HG03064 (cell line): ENCODE results near the gene TMA7B.
"Not testable (repeated sequence)": the region's sequence is repeated elsewhere in the genome, so short reads cannot be mapped to it uniquely, and the experiment has no call there.

ENCODE experiments used
- ATAC-seq: cut with Tn5 transposase; IDR thresholded peaks from one replicate; pipeline ENCODE4 v1.9.1; 2021; ENCODE audit warnings: low read depth; ENCODE audit not compliant: unreplicated experiment

Gene TMA7B

DNA sequence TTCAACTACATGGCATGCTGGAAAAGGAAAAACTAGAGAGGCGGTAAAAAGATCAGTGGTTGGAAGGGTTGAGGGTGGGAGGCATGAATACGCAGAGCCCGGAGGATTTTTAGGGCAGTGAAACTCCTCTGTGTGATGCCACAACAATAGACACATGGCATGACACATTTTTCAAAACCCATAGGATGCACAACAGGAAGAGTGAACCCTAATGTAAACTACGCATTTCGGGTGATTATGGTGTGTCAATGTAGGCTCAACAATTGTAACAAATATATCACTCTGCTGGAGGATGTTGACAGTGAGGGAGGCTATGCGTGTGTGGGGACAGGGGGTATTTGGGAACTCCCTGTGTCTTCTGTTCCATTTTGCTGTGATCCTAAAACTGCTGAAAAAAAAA lies 18.9 kb downstream of the TMA7B start:
- ATAC-seq, result no peak

DNA sequence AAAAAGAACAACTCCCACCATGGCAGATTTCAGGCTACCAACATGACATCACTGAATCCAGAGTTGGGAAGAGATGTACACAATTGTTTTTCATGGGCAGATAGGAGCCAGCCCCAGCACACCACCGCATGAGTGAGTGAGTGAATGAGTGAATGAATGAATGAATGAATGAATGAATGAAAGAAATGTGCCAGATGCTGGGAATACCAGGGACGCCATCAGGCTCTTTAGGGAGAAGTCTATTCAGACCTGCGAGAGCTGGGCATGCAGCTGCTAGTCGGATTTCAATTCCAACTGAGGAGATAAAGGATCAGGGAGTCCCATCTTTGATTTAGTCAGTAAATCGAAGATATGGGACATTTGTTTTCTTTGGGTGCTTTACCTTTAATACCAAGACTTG lies 19.3 kb downstream of the TMA7B start:
- no peak for ATAC-seq

- no peak for ATAC-seq
Observed at GRCh38 chr22:39980596-39980995, 20.4 kb downstream of the TMA7B start.

DNA sequence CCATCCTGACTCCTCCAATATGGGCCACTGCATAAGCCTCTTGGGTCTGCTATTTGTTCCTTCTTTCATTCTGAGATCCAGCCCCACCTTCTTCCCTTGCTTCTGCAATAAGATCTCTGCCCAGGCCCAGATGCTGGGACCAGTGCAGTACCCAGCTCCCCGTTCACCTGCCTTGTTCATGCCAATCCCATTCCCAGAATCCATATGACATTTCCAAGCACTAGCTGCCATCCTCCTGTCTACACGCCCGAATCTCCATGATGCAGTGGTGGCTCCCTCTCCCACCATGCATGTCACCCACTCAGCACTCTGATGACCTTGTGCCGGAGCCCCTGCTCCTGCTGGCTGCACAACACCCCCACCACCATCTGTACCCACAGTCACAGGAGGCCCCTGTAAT lies 23.1 kb downstream of the TMA7B start:
- ATAC-seq, result no peak

GRCh38 chr22:39984006-39984405 lies 23.8 kb downstream of the TMA7B start:
- ATAC-seq, result no peak

DNA sequence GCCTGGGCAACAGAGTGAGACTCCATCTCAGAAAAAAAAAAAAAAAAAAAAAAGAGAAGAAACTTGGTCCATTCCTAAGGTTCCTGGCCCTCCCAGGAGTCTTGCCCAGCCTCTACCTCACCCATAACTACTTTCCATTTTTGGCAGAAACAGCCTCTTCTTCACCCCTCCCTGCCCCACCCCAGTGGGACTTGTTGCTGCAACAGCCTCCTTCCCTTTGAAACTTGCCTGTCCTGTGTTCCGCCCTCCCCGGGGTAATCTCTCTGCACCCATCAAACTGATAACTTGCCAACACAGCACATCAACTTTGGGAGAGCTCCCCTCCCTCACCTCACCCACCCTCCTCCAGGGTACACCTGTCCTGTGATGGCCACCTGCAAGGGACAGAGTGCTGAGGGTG lies 24.5 kb downstream of the TMA7B start:
- no peak for ATAC-seq

- no peak for ATAC-seq
Observed at GRCh38 chr22:39985383-39986035, 25.3 kb downstream of the TMA7B start.

DNA sequence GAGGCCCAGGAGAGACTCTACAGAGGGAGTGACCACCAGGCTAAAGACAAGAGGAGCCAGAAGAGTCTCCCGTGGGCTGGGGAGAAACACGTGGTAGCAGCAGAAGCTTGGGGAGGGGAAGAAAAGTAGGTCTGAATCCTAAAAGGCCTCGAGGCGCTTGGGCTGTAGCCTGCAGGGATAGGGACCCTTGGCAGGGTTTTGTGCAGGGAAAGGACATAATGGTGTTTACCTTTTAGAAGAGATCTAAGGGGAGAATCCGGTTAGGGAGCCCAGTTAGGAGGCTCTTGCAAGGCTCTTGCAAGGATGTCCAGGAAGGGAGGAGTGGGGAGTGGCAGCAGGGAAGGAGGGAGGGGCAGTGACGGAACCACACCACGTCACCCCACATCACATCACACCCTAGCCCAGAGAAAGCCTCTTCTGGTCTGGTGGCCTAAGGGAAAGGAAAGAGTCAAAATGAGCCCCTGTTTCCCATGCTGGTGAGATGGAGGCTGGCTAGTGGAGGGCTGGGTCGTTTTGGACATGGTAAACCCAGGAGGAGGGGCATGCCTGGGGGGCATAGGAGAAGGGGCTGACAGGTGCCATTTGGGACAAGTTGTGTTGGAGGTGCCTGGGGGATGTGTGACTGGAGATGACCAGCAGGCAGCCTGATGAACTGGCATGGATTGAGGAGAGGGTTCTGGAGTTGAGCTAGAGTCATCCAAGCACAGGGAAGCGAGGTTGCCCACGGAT lies 28.4 kb downstream of the TMA7B start:
- ATAC-seq, result no peak

GRCh38 chr22:39989633-39990032 lies 29.4 kb downstream of the TMA7B start:
- no peak for ATAC-seq

DNA sequence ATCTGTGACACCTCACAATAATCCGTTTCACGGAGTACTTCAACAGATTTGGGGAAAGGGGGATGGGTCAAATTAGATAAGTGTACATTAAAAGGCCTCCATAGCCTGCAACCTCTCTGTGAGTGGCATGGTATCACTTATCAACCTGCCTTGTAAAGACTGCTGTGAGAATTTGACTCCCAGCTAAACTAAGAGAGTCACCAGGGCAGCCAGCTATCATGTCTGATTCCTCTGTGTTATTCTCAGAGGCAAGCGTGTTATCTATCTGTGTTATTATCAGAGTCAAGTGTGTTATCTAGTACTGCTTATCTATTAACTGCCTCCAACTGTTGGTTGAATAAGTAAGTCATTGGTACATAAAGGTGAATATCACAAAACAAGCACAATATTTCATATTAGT lies 30.5 kb downstream of the TMA7B start:
- ATAC-seq, result no peak

- no peak for ATAC-seq
Observed at GRCh38 chr22:39991159-39991860, 31.1 kb downstream of the TMA7B start.

GRCh38 chr22:39992088-39992826 lies 32.1 kb downstream of the TMA7B start:
- ATAC-seq, result no peak

DNA sequence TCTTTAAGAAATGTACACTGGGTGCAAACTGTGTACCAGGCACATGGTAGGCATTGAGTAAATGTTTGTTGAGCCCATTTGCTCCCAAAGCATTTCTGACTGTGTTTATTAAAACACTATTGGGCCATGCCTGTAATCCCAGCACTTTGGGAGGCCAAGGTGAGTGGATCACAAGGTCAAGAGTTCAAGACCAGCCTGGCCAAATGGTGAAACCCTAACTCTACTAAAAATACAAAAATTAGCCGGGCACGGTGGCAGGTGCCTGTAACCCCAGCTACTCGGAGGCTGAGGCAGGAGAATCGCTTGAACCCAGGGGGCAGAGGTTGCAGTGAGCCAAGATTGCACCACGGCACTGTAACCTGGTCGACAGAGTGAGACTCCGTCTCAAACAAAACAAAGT lies 32.7 kb downstream of the TMA7B start:
- ATAC-seq, result not testable (repeated sequence)

DNA sequence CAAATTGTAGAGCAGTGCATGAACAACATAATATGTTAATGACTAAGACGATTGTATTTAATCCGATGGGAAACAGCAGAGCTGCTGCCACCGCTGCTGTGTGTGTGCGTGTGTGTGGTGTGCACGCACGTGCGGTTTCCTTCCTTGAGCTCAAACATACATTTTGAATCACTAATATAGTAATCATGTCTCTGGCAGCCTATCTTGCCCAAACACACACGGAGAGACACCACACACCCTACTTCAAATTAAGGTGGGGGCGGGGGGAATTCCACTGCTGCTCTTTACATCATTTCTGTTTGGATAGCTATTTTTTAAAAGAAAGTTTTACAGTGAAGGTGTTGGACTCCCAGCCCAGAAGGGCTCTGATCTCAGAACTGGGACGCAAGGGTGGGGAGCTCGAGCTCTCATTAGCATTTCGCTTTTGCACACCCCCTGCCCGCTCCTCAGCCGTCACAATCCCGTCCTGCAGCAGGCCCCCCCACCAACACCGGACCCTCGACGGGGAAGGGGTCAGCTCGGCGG lies 33.9 kb downstream of the TMA7B start:
- no peak for ATAC-seq

- ATAC-seq, result no peak
Observed at GRCh38 chr22:39994566-39995392, 34.6 kb downstream of the TMA7B start, which contains the start of gene FAM83F. FAM83F (plus strand) TSS chr22:39994954; CDS start chr22:39995043, 89 bp downstream.

- no peak for ATAC-seq
Observed at GRCh38 chr22:39995393-39996252, 35.4 kb downstream of the TMA7B start.

DNA sequence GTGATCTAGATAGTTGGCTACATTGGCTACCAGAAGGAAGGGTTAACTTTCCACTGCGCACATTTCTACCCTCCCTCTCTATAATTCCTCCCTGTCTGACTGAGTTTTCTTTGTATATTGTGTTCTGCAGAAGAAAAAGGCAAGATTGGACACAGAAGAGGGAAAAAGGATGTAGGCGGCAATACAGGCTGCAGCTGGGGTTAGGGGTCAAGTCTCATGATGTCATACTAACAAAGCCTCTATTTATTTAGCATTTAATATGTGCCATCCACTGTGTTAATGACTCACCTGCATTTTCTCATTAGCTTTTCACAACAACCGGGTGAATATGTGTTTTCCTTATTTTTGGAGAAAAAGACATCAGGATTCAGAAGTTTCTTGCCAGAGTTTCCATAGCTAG lies 36.5 kb downstream of the TMA7B start:
- no peak for ATAC-seq

GRCh38 chr22:39997421-39997820 lies 37.2 kb downstream of the TMA7B start:
- ATAC-seq, result no peak
